ENCODE results near the gene TMEM271.
"Not testable (repeated sequence)": the region's sequence is repeated elsewhere in the genome, so short reads cannot be mapped to it uniquely, and the experiment has no call there.

Gene TMEM271

DNA sequence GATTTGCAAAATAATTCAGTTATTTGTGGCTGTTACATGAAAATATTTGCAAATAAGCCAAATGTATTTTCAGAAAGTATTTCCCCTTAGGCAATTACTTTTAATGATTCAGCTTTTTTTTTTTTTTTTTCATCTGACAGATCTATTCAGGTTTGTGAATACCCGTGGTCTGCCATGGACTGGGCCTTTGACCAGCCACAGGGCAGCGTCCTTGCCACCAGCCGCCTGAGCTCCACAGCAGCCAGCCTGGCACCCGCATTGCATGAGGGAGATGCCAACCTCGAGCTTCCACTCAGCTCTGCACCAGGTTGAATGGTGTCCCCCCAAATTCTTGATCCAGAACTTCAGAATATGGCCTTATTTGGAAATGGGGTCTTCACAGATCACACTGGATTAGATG lies 14.7 kb downstream of the TMEM271 start:
- no peak for DNase-seq

DNA sequence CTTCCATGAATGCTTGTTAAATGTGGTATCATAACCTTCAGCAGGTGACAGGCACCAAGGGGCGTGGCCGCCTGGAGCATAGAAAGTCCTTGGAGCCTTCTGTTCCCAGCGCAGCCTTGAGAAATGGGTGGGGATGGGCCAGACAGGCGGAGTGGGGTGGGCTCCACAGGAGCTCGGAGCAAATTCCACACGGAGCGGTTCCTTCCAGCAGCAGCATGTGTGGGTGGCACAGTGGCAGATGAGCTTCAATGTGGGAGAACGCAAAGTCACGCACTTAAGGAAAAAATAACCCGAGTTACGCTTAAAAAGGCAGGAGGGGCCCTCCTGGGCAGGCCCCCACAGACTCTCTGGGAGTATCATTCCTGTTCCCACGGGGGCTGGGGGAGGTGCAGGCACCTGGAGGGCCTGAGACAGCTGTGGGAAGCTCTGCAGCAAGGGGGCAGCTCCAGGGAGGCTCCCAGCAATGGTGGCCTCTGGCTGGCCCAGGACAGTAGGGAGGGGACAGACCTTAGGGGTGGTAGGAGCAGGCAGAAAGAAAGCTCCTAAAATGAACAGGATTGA lies 15.3 kb downstream of the TMEM271 start:
- DNase-seq, result no peak

DNA sequence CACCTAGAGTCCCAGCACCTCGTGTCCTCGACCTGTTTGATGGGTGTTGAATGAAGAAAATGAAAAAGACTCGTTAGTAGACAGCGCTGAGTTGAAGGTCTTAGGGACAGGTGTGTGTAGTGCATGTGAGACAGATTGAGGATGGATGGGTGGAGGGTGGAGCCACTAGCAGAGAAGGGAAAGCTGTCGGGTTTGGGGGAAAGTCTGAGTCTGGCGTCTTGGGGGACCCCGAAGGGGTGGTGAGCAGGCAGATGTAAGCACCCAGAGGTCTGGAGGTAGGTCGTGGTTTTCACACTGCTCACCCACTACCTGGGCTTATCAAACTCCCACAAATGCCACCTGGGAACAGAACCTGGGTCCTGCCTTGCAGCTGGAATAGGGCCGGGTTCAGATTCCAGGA lies 16.0 kb downstream of the TMEM271 start:
- no peak for DNase-seq

DNA sequence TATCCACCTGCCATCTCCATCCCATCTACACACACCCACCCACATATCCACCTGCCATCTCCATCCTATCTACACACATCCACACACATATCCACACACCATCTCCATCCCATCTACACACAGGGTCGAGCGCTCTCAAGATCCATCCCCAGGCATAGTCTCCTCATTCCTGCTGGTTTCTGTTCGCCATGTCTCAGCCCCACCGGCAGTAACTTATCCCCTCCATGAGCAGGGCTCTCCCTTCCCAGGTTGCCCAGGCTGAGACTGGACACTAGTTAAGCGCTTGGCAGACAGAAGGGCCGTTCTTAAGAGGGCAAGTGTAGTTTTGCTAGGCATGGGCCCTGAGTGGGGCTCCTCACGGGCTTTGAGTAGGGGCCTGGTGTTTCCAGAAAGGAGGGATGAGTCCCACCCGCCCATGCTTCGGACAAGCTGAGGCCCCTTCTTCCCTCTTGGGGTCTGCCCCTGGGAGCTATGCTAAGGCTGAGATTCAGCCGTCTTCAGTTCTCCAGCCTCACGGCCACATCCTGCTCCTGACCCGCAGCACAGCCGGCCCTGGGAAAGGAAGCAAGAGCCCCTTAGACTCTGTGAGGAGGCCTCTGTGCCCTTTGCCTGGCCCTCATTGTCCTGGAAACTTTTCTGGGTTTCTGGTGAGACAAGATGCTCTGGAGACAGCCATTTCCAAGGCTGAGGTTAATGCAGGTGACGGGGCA lies 20.4 kb downstream of the TMEM271 start:
- DNase-seq, result no peak

DNA sequence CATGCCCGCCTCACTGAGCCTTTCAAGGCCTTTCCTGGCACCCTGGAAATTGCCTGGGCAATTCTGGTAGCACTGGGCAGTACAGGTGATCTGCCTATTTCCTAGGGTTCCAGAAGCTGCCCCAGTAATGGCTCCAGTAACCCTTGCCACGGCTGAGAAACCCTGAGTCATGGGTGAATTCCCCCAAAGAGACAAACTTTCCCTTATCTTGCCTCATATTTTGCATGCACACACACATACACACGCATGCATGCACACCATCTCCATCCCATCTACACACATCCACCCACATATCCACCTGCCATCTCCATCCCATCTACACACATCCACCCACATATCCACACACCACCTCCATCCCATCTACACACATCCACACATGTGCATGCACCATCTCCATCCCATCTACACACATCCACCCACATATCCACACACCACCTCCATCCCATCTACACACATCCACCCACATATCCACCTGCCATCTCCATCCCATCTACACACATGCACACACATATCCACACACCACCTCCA lies 21.2 kb downstream of the TMEM271 start:
- not testable (repeated sequence) for DNase-seq

DNA sequence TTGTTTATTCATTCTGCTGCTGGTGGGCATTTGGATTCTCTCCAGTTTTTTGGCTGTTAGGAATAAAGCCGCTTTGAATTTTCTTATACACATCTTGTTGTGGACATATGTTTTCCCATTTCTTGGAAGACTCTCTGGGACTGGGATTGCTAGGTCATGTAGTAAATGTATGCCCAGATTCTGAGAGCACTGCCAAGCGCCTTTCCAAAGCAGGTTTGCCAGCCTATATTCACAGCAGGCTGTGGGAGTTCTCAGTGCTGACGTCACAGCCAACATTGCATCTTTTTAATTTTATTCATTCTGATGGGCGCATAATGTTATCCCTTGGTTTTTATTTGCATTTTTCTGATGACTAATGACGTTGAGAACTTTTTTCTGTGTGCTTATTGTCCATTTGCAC lies 24.1 kb downstream of the TMEM271 start:
- DNase-seq, result no peak

DNA sequence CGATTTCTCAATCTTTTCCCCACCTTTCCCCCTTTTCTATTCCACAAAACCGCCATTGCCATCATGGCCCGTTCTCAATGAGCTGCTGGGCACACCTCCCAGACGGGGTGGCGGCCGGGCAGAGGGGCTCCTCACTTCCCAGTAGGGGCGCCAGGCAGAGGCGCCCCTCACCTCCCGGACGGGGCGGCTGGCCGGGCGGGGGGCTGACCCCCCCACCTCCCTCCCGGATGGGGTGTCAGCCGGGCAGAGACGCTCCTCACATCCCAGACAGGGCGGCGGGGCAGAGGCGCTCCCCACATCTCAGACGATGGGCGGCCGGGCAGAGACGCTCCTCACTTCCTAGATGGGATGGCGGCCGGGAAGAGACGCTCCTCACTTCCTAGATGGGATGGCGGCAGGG lies 25.8 kb downstream of the TMEM271 start:
- not testable (repeated sequence) for DNase-seq

DNA sequence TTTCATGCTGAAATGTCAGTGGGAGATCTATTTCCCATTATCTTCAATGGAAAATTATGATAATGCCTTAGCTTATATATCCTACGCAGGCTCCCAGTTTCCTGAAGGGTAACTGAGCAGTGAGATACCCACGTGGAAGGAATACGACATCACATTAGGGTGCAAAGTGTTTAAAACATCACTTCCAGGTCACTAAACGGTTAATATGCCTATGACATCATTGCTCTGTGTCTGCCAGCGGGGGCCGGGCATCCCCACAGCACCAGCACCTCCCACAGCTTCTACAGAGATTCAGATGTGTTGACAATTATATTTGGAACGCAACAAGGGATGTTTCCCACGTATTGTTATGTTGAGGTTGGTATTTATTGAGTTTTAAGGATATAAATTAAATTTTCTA lies 27.1 kb downstream of the TMEM271 start:
- DNase-seq, result no peak

DNA sequence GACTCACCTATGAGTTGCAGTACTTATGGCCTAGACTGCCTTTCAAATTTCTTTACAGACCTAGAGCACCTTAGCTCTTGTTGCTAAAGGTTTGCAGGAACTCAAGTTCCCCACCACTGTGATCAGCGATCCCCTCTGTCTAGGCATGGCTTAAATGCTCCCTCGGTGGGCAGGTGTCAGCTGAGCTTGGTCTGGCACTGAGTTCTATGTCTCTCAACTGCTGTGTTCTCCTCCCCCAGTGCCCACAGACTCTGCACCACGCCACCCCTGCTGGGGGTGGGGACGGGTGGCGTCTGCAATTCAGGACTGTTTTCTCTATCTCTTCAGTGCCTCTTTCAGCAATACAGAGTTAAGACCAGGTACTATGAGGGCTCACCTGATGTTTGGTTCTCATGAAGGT lies 30.5 kb downstream of the TMEM271 start:
- DNase-seq, result no peak

DNA sequence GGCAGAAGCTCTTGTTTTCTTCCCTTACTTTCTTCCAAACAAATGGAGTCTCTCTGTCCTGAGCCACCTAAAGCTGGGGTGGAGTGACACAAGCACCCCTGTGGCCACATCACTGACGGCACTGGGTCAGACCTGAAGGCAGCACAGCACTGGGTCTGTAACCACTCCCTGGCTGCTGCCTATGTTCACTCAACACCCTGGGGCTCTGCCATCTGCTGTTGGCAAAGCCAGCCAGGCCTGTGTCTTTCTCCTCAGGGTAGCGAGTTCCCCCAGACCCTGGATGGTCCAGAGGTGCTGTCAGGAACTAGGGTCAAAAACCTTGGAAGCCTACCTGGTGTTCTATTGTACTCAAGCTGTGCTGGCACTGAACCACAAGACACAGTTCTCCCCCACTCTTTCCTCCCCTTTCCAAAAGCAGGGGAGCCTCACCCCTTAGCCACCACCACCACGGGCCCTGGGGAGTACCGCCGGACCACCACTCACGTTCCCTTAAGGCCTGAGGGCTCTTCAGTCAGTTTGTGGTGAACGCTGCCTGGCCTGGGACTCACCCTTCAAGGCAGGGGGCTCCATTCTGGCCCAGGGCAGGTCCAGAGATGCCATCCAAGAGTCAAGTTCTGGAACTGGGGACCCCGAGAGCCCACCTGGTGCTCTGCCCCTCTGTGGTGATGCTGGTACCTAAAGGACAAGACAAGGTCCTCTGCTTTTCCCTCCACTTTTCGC lies 31.5 kb downstream of the TMEM271 start:
- no peak for DNase-seq

DNA sequence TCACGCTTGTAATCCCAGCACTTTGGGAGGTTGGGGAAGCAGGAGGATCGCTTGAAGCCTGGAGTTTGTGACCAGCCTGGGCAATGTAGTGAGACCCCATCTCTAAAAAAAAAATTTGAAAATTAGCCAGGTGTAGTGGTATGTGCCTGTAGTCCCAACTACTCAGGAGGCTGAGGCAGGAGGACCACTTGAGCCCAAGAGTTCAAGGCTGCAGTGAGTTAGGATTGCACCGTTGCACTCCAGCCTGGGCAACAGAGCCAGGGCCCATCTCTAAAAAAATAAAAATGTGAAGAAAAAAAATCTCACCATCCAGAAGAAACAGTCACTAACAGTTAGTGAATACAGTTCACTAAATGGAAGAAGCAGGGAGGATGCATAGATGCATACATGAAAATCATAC lies 34.8 kb downstream of the TMEM271 start:
- no peak for DNase-seq

DNA sequence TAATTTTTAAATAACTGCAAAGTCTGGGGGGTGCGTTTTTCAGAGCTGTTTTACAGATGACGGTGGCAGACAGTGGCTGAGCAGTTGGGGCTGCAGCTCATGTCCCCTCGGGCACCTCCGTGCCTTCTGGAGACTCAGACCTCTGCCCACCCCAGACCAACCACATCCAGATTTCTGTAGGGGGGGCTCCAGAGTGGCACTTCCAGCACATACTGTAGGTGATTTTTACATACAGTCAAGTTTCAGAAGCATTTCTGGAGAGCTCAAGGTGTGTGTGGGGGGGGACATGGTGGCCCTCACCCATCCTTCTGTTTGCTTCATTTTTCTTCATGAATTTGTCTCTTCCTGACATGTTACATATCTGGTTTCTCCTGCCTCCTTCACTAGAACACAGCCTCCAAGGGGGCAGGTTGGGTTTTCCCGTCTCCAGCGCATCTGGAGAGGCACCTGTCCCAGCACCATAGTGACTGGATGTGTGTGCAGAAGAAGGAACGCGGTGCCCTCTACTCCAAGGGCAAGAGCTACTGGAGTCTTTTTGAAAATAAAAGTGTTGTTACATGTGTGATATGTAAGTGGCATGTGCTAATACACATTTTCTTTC lies 37.5 kb downstream of the TMEM271 start:
- DNase-seq, result no peak

DNA sequence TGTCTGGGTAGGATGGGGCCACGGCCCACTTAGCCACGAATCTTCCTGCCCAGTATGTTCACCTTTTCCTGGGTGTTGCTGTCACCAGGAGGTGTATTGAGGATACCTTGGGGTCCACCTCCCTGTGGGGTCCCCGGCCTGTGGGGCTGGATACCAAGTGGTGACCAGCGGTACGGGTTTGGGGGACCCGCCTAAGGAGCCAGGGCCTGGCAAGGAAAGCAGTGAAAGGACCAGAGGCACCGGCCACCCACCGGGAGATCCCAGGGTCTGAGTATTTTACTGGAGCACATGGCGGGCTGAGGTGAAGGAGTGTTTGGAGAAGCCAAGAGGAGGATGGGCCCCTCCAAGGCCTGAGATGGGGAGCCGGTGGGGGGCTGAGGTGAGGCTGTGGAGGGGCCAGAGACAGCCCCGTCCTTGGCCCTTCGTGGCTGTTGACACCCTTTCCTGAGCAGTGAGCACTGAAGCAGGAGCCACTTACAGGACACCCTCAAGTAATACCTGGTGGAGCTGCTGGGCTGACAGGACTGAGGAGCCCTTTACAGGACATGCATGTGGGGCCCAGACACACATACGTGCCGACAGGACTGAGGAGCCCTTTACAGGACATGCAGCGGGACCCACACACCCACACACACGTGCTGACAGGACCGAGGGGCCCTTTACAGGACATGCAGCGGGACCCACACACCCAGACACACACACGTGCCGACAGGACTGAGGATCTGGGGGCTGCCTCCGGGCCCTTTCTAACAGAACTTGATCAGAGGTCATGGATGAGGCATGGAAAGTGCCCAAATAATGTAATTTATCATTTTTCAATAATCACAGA lies 38.4 kb downstream of the TMEM271 start:
- DNase-seq, result no peak

DNA sequence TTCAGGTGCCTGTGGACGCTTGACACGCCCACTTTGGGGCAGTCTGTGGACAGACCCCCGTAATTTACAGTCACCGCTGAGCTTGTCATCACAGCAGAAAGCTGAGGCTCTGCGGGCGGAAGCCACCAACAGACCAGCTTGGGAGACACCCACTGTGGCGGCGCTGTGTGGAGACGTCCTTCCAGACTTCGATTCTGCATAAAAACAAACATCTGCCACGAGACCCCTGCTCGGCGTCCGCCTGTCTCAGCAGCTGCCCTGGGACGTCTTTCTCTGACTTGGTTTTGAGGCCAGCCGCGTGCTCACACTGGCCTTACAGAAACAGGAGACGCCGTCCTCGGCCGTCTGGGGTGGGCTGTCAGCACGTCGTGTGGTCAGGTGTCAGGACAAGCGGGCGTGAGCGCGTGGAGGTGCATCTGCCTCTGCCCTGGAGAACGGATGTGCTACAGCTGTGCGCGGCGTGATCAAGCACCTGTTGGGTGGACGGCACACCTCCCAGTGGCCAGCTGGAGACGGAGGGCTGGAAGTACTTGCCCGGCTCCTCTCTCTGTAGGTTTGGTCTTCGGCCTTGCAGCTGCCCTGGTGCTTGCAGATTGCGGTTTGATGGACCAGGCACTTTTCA lies 39.6 kb downstream of the TMEM271 start:
- no peak for DNase-seq

DNA sequence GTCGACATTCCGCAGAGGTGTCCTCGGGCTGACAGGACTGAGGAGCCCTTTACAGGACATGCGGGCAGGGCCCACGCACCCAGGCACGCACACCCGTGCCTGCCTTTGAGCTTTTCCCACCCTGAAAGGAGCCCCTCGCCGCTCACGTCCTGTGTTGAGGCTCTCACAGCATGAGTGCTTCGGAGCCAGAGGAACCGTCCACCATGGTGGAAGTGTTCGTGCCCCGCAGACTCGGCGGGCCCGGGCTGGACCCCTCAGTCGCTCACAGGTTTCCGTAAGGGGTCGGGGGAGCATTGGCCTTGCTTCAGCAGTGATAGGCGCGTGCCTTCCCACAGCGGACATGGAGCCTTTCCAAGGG lies 40.2 kb downstream of the TMEM271 start:
- no peak for DNase-seq

DNA sequence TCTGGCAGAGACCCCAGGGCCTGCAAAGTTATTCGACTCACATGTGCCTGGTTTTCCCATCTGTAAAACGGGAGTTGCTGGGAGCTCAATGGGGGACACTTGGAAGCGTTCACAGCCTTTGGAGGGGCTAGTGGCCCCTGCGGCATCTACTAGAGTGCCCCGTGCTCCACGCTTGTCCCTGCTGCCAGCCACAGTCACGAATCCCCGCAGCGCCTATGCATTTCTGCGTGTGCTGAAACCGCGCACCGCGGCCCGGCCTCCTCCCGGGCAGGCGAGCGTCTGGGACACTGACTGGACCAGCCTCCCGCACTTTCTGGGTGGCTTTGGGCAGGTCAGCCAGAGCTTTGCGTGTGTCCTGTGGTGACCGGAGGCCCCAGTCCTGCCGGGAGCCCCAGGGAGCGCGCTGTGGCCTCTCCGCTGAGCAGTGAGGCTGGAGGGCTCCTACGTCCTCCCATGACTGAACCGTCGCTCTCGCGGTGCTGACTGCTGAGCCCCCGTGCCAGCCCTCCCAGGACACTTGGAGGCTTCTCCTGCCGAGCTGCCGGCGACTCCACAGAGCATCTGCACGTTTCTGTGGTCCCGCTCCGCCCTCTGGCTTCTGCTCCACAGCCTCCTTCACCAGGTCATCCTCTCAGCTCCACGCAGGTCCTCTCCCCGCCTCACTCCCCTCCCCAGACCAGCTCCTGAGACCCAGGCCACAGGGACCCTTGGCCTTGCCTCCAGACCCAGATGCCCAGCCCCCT lies 40.7 kb downstream of the TMEM271 start:
- DNase-seq, result no peak

DNA sequence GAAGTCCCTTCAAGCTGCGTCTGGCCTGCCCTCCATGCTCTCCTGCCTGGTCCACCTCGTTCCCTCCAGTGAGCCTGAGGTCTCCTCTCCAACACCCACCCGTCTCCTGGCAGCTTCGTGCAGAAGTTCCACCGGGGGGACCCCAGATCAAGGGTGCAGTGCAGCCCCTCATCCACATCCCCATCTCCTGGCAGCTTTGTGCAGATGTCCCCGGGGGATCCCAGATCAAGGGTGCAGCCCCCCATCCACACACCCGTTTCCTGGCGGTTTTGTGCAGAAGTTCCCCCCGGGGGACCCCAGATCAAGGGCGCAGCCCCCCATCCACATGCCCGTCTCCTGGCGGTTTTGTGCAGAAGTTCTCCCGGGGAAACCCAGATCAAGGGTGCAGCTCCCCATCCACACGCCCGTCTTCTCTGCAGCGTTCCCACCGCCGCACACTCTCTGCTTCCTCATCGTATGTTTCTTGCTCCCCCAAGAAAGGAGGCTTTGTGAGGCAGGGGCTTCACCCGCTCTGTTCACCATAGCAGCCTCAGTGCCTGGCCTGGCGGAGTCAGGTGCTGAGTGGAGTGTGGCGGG lies 41.4 kb downstream of the TMEM271 start:
- DNase-seq, result no peak

DNA sequence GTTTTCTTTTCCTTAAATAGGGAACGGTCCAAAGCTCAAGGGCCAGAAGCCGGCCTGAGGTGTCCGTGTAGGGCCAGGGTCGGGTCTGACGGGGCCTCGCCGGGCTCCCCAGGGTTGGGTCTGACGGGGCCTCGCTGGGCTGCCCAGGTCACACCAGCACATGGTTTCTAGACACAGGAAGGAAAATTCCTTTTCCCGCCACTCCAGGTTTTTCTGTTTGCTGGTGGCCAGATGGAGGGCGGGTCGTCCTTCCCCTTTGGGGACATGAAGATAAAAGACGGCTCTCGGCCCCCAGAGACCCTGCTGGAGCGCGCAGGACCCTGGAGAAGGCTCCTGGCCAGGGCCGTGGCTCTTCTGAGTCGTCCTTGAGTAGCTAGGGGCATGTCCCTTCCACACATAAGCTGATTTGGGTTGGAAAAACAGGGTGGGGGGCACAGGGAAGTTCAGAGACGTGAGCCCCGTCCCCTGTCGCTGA lies 42.0 kb downstream of the TMEM271 start:
- no peak for DNase-seq

DNA sequence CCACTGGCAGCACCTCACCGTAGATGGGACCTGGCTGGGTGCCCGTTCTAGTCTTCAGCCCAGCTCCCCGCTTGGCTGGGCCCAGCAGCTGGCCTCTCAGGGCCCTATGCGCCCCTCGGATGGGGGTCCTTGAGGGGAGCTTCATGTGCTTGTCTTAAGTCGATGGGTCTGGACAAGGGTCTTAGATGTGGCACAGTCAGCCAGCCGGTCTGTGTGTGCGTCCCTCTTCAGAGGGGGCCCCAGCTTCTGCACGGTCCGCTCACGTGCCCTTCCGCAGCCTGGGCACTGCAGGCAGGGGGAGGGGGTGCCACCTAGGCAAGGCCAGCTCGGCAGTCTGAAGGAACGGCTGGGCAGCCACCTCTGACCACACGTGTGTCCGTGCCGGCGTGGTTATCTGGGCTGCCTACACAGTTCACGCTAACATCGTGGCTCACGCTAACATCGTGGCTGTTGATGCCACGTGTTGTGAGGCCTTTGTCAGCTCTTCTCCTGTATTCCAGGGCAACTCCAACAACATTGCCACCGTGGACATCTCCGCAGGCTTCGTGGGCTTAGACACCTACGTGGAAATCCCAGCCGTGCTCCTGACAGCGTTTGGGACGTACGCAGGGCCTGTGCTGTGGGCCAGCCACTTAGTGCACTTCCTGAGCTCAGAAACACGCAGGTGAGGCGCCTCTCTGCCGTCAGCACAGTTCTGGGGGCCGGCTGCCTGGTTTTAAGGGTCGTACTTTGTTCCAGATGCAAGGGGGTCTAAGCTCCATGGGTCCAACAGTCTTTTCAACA lies 42.6 kb downstream of the TMEM271 start:
- no peak for DNase-seq

DNA sequence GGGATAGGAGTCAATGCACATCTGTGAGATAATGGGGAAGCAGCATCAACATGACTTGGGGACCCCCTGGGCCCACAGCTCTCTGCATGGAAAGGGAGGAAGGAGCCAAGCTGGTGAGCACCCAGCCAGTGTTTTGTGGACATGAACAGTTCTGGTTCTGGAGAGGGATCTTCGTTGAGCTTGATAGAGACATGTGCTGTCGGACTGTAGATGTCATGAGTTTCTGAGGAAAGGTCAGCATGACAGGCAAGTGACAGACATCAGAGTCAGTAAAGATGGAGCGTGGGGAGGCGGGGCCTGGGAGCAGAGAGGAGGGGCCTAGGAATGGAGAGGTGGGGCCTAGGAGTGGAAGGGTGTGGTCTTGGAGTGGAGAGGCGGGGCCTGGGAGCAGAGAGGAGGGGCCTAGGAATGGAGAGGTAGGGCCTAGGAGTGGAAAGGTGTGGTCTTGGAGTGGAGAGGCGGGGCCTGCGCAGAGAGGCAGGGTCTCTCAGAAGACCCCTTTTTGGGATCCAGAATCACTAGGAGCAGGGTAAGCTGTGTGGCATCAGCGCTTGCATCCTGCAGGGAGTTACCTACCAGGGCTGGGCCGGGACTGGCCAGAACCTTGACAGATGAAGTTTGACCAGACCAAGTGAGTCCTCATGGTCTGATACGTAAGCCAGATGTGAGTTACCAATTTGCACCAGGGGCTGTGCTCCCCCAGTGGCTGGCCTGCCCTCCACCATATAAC lies 43.3 kb downstream of the TMEM271 start:
- no peak for DNase-seq
